GM03348 (cell line): Measurements from ENCODE around the gene PRG2.

Experiments used
- DNase-seq: peaks from one replicate; pipeline ENCODE4 v3.0.0; 2012; ENCODE audit warnings: low spot score

PRG2 gene, protein sequence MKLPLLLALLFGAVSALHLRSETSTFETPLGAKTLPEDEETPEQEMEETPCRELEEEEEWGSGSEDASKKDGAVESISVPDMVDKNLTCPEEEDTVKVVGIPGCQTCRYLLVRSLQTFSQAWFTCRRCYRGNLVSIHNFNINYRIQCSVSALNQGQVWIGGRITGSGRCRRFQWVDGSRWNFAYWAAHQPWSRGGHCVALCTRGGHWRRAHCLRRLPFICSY

GRCh38 chr11:57390535-57390934, at the start of gene PRG2:
Gene PRG2, minus strand, starts transcription at chr11:57390650. Its CDS starts 706 bp downstream, at chr11:57389944.
- no peak for DNase-seq

- no peak for DNase-seq
Observed at GRCh38 chr11:57439786-57440185, 49.3 kb upstream of the PRG2 start.

- DNase-seq = no peak
Observed at GRCh38 chr11:57438345-57439285, 48.2 kb upstream of the PRG2 start.

GRCh38 chr11:57436031-57436430, 45.6 kb upstream of the PRG2 start:
- DNase-seq = no peak

DNA sequence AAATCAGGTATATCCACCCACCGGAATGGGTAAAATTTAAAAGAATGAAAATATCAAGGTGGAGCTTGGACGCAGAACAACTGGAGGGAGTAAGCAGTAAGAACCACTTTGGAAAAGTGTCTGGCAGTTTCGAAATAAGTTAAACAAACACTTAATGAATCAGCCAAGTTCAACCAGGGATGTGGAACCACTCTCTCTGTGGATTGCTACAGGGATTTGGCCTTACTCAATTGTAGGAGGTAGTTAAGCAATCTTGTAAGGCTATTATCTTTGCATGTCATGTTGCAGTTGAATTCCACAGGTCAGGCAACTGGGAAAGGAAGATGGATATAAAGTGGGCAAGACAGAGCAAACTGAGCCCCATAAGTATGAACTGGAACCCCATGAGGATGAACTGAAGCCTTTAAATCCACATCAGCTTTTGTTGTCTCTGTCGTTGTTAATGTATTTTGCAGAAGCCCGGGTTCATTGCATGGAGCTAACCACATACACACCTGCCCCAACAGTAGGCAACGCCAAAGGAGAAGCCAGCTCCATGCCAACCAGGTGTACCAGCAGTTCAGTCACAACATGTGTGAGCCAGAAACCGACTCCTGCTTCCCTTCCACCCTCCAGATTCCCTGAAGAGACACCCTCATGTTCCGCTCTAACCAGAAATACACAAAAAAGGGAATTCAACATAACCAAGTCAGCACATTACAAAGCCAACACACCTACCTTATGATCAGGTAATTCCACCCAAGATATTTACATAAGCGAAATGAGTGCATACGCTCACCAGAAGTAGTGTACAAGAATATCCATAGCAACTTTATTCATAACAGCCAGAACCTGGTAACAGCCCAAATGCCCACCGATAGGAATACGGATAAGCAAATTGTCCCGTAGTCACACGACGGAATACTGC, 44.4 kb upstream of the PRG2 start:
- peak; percentile 92 for DNase-seq

DNA sequence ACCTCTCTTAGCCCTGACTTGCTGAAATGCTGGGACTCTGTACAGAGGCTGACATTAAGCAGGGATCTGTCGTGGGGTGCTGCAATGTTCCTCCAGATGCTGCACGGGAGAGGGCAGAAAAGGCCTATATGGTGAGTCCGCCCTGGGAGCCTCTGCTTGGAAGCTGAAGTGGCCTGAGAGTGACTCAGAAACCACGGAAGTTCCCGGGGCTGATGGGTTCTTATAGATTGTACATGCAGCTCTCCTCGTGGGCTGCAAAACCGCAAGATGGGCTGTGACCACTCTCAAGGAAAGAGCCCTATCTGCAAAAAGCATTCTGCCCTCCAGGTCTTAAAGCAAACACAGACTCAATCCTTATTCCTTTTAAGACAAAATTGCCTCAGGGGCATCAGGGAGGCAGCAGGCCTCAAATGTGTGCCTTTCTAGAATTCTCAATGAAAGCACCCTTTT, 42.3 kb upstream of the PRG2 start:
- no peak for DNase-seq

GRCh38 chr11:57432149-57432561, 41.7 kb upstream of the PRG2 start:
- no peak for DNase-seq

DNA sequence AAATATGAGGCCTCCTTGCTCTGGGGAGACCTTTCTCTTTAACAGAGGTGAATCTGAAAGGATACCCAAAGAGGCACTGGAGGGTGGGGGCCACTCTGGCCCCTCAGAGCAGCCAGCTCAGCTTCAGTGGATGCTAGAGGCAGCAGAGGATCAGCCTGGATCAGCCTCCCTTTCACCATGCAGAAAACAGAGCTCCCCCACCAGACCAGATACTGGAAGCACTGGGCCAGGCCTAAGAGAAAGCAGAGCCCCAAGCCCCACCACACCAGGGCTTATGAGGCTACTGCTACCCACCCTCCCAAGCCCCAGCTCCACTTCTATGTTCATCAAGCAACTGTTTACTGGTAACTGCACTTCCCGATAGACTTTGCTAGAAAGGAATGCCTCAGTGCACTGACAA, 40.5 kb upstream of the PRG2 start:
- no peak for DNase-seq

- DNase-seq = no peak
Observed at GRCh38 chr11:57429946-57430345, 39.5 kb upstream of the PRG2 start.

- DNase-seq = no peak
Observed at GRCh38 chr11:57428643-57429042, 38.2 kb upstream of the PRG2 start.

DNA sequence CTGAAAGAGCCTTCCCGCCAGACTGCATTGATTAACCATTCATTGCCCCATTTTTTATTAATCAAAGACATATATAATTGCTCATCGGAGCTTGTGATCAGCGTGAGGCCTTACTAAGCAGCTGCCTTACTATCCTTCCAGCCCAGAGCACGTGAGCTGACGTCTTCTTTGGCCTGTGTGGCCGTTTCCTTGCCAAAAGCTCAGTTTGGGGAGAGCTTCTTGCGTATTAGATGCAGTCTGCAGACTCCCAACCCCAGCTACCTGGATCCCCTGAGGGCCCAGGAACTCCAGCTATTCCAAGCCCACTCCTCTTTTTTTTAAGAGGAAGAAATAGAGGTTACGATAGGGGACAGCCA, 37.3 kb upstream of the PRG2 start:
- DNase-seq = peak; percentile 67

DNA sequence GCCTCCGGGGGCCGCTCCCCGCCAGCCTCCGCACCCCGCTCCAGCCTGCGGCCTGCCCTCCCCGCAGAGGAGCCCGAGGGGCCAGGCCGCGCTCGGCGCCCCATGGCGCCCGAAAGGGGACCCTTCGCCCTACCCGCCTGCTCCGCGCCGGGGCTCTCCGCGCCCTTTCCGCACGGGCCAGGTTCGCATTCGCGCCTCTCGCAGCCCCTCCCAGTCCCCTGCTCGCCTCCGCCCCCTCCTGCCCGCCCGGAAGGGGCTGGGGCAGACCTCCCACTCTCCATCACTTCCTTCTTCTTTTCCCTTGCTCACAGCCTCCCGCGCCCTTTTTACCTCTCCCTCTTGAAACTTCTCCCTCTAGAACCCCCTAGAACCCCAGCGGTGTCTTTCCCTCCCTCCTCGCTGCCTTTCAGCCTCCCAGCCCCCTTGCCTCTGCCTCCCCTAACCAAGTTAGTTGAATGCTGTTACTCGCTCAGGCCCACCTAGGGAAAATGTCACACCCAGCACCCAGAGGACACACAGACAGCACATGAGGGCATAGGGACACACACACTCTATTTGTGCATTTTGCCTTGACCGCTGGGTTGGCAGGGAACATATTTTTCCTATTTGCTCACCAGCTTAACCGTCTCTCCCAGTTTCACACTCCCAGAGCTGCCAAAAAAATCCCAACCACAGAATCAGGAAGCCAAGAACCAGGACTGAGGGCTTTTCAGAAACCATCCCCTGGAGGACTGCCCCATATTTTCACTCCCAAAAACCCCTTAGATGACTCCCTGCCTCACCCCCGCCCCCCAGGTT, 36.7 kb upstream of the PRG2 start, which contains the start of gene SLC43A3:
TSS of gene SLC43A3 (minus strand) at position 193 of the 798 bp plus-strand sequence. CDS start 949 bp downstream, outside the sequence.
- DNase-seq = peak; percentile 86

GRCh38 chr11:57426439-57426928, 36.0 kb upstream of the PRG2 start:
- DNase-seq = no peak

DNA sequence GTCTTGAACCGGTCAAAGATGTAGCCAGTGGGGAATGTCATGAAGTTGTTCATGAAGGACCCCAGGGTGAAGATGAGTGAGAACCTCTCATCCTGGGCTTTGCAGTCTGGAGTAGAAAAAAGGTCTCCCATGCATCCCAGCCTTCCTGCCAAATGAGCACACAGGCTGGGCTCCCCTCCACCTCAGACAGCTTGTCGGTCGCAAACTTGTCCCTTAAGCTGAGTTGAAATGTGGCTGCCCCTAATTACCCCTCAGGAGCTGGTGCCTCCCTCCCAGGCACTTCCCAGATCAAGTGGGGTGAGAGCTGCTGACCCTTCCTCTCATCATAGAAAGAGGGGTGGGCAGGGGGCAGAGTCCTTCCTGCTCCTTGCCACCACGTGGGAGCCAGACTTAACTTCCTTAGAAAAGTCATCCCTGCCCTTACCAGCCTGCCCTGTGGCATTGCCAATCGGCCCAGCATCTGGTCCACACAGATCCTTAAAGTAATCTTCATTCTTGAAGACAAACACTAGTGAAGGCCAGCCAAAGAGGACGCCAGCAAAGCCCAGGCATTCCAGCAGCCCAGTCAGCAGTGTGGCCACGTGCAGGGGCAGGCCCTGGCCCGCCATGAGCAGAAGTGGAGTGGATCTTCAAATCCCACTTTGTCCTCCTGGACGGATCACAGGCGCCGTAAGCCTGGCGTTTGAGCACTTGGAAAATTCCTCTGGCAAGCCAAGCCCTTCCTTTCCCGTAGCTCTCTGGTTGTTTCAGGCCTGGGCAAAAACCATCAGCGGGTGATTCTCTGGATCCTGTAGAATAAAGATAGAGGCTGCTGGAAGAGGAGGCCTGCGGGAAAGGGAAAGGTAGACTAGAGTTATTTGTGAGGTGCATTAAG, 35.4 kb upstream of the PRG2 start:
- peak; percentile 69 for DNase-seq

- peak; percentile 74 for DNase-seq
Observed at GRCh38 chr11:57424792-57425564, 34.5 kb upstream of the PRG2 start.

GRCh38 chr11:57424137-57424791, 33.8 kb upstream of the PRG2 start:
- DNase-seq = no peak

DNA sequence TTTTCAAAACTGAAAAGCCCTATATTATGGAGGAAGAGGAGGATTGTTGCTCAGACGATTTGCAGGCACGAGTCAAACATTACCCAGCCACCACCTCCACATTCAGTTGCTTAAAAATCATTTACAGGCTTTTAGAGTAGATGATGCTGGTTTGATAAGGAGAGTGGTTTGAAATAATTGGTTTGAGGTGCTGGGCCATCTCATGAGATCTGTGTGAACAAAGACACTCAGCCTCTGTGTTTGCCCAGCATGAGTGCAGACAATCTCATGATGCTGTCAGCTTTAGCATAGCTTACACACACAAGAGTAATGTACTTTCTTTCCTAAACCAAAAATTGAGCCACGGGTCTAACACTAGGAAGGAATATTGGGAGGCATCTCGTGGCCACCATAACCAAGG, 32.2 kb upstream of the PRG2 start:
- DNase-seq = no peak

DNA sequence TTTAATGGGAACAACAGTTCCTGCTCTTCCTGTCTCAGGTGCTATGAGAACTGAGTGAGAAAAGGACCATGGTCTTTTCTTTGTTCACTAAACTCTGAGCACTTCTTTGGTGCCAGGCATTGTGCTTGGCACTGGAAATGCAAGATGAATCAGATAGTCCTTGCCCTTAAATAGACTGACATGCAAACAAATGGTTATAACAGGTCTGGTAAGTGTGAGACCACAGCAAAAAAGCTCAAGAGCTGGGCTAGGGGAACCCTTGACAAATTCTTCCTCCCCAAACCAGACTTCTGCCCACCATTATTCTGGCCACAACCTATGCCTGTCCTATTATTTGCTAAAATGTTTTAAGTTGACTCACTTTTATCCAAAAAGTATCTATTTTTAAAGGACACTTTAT, 31.4 kb upstream of the PRG2 start:
- no peak for DNase-seq

DNA sequence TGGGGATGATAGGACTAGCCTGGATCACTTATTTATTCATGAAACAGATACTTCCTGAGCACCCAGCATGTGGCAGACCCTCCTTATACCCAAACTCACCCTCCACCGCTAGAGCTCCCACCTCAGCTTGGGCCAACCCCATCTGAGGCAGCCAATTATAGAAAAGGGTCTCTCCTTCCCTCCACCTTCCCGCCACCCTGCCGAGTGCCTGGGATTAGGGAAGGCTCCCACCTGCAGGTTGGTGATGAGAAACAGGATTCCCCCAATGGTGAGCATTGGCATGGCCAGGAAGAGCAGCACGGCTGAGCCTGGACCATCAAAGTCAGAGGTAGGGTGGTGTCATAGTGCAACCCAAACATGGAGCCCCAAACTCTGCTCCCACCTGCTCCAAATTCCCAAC, 30.6 kb upstream of the PRG2 start:
- no peak for DNase-seq
